ENCODE measurements around the gene MRPL58. TPM values are rescaled to one million over a fixed set of nuclear protein-coding genes. Genes with fewer than 3 reads are reported as not detected.

Gene MRPL58
- total RNA-seq, 1 experiment from 2014 or later: 41.9 TPM

- no peaks in the 10 kb centered on the region for H3K4me1 Mint-ChIP-seq
- TF ChIP-seq ZNF121 (CRISPR knock-in tag; IDR thresholded peaks at IDR 0.05): no peak
- TF ChIP-seq NFE2L1 (CRISPR knock-in tag; IDR thresholded peaks at IDR 0.05): no peak
- no peak for TF ChIP-seq ATF1 (CRISPR knock-in tag; IDR thresholded peaks at IDR 0.05)
- no peak for TF ChIP-seq CBFB (CRISPR knock-in tag; IDR thresholded peaks at IDR 0.05; ENCODE audit: low read depth)
- TF ChIP-seq, protein P1, sequence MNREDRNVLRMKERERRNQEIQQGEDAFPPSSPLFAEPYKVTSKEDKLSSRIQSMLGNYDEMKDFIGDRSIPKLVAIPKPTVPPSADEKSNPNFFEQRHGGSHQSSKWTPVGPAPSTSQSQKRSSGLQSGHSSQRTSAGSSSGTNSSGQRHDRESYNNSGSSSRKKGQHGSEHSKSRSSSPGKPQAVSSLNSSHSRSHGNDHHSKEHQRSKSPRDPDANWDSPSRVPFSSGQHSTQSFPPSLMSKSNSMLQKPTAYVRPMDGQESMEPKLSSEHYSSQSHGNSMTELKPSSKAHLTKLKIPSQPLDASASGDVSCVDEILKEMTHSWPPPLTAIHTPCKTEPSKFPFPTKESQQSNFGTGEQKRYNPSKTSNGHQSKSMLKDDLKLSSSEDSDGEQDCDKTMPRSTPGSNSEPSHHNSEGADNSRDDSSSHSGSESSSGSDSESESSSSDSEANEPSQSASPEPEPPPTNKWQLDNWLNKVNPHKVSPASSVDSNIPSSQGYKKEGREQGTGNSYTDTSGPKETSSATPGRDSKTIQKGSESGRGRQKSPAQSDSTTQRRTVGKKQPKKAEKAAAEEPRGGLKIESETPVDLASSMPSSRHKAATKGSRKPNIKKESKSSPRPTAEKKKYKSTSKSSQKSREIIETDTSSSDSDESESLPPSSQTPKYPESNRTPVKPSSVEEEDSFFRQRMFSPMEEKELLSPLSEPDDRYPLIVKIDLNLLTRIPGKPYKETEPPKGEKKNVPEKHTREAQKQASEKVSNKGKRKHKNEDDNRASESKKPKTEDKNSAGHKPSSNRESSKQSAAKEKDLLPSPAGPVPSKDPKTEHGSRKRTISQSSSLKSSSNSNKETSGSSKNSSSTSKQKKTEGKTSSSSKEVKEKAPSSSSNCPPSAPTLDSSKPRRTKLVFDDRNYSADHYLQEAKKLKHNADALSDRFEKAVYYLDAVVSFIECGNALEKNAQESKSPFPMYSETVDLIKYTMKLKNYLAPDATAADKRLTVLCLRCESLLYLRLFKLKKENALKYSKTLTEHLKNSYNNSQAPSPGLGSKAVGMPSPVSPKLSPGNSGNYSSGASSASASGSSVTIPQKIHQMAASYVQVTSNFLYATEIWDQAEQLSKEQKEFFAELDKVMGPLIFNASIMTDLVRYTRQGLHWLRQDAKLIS (CRISPR knock-in tag; IDR thresholded peaks at IDR 0.05; ENCODE audit: borderline replicate concordance): no peak
- no peak for TF ChIP-seq ZNF263 (CRISPR knock-in tag; IDR thresholded peaks at IDR 0.05; ENCODE audit: low read depth)
- TF ChIP-seq, protein P2, sequence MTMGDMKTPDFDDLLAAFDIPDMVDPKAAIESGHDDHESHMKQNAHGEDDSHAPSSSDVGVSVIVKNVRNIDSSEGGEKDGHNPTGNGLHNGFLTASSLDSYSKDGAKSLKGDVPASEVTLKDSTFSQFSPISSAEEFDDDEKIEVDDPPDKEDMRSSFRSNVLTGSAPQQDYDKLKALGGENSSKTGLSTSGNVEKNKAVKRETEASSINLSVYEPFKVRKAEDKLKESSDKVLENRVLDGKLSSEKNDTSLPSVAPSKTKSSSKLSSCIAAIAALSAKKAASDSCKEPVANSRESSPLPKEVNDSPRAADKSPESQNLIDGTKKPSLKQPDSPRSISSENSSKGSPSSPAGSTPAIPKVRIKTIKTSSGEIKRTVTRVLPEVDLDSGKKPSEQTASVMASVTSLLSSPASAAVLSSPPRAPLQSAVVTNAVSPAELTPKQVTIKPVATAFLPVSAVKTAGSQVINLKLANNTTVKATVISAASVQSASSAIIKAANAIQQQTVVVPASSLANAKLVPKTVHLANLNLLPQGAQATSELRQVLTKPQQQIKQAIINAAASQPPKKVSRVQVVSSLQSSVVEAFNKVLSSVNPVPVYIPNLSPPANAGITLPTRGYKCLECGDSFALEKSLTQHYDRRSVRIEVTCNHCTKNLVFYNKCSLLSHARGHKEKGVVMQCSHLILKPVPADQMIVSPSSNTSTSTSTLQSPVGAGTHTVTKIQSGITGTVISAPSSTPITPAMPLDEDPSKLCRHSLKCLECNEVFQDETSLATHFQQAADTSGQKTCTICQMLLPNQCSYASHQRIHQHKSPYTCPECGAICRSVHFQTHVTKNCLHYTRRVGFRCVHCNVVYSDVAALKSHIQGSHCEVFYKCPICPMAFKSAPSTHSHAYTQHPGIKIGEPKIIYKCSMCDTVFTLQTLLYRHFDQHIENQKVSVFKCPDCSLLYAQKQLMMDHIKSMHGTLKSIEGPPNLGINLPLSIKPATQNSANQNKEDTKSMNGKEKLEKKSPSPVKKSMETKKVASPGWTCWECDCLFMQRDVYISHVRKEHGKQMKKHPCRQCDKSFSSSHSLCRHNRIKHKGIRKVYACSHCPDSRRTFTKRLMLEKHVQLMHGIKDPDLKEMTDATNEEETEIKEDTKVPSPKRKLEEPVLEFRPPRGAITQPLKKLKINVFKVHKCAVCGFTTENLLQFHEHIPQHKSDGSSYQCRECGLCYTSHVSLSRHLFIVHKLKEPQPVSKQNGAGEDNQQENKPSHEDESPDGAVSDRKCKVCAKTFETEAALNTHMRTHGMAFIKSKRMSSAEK (CRISPR knock-in tag; IDR thresholded peaks at IDR 0.05; ENCODE audit: borderline replicate concordance): no peak
- TF ChIP-seq, protein P3, sequence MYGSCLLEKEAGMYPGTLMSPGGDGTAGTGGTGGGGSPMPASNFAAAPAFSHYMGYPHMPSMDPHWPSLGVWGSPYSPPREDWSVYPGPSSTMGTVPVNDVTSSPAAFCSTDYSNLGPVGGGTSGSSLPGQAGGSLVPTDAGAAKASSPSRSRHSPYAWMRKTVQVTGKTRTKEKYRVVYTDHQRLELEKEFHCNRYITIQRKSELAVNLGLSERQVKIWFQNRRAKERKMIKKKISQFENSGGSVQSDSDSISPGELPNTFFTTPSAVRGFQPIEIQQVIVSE (CRISPR knock-in tag; IDR thresholded peaks at IDR 0.05; ENCODE audit: borderline replicate concordance): no peak
- TF ChIP-seq USF2 (CRISPR knock-in tag; IDR thresholded peaks at IDR 0.05): no peak
- TF ChIP-seq NFATC4 (CRISPR knock-in tag; IDR thresholded peaks at IDR 0.05): no peak
- TF ChIP-seq, protein P4, sequence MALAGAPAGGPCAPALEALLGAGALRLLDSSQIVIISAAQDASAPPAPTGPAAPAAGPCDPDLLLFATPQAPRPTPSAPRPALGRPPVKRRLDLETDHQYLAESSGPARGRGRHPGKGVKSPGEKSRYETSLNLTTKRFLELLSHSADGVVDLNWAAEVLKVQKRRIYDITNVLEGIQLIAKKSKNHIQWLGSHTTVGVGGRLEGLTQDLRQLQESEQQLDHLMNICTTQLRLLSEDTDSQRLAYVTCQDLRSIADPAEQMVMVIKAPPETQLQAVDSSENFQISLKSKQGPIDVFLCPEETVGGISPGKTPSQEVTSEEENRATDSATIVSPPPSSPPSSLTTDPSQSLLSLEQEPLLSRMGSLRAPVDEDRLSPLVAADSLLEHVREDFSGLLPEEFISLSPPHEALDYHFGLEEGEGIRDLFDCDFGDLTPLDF (CRISPR knock-in tag; IDR thresholded peaks at IDR 0.05): no peak
- H3K27me3 Mint-ChIP-seq (ENCODE audit: low read depth): no peaks in the 10 kb centered on the region
- CTCF ChIA-PET: interaction anchor here (0.8 to 1.3 kb wide), 2 partner anchors 59 to 62 kb away, joined by 3 to 10 read pairs; no protein-coding TSS in a partner anchor
- ATAC-seq (no peak), DNase-seq (ENCODE audit: low spot score) (no peak)
- H3K36me3 Mint-ChIP-seq: peaks cover 38% of the 10 kb centered on the region
- no peak overlapping the region for H3K27ac Mint-ChIP-seq
- peaks cover 3% of the 10 kb centered on the region for H3K9me3 Mint-ChIP-seq
- H3K4me3 Mint-ChIP-seq: no peak overlapping the region
- POLR2A ChIA-PET: no interaction called here
These were observed 7.2 kb downstream of the MRPL58 start for GRCh38 chr17:75019710-75020109.

DNA sequence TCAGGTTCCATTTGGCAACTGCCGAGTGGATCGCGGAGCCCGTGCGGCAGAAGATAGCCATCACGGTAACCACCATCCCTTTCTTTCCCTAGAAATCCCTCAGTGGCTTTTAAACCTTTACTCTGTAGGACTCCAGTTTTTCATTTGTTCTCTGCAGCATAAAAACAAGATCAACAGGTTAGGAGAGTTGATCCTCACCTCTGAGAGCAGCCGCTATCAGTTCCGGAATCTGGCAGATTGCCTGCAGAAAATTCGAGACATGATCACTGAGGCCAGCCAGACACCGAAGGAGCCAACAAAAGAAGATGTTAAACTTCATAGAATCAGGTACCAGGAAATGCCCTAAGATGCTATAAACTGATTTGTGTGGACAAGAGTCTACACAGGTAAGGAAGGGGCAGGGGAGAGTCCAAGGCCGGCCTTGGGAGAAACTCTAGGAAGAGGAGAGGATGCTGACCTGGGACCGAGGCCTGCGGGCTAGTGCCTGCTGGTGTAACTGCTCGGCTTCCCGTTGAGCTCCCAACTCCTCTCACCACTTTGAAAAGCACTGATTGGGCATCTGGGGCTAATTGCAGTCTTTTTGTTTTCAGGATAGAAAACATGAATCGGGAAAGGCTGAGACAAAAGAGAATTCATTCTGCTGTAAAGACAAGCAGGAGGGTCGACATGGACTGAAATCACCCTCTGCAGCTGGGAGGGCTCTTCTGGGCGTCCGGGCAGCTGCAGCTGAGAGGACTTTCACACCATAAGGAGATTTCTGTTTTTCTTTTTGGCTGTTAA, 8.1 kb downstream of the MRPL58 start:
- H3K27me3 Mint-ChIP-seq (ENCODE audit: low read depth): no peaks in the 10 kb centered on the region
- H3K9me3 Mint-ChIP-seq: peaks cover 11% of the 10 kb centered on the region
- ATAC-seq: no peak
- H3K4me1 Mint-ChIP-seq: no peaks in the 10 kb centered on the region
- no peak overlapping the region for H3K4me3 Mint-ChIP-seq
- no peak for DNase-seq (ENCODE audit: low spot score)
- POLR2A ChIA-PET: no interaction called here
- CTCF ChIA-PET: no interaction called here
- peaks cover 46% of the 10 kb centered on the region for H3K36me3 Mint-ChIP-seq
- peak overlapping the region; percentile 49; the same call in 1 of the 2 replicates for H3K27ac Mint-ChIP-seq
- TF ChIP-seq JAZF1 (CRISPR knock-in tag; IDR thresholded peaks at IDR 0.05) (no peak), MXD4 (CRISPR knock-in tag; IDR thresholded peaks at IDR 0.05; ENCODE audit: borderline replicate concordance) (no peak), ESRRA (CRISPR knock-in tag; IDR thresholded peaks at IDR 0.05; ENCODE audit: borderline replicate concordance) (no peak), IRF2 (CRISPR knock-in tag; IDR thresholded peaks at IDR 0.05; ENCODE audit: borderline replicate concordance, low read depth) (no peak), ZNF416 (CRISPR knock-in tag; IDR thresholded peaks at IDR 0.05) (no peak), SP1 (CRISPR knock-in tag; conservative IDR thresholded peaks at IDR 0.05) (no peak), JUN (CRISPR knock-in tag; IDR thresholded peaks at IDR 0.05) (no peak), TEAD1 (CRISPR knock-in tag; IDR thresholded peaks at IDR 0.05) (no peak), NR3C1 (CRISPR knock-in tag; conservative IDR thresholded peaks at IDR 0.05; ENCODE audit: low read depth) (no peak)
- TF ChIP-seq, protein P5, sequence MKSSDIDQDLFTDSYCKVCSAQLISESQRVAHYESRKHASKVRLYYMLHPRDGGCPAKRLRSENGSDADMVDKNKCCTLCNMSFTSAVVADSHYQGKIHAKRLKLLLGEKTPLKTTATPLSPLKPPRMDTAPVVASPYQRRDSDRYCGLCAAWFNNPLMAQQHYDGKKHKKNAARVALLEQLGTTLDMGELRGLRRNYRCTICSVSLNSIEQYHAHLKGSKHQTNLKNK (CRISPR knock-in tag; IDR thresholded peaks at IDR 0.05): no peak

Data from WTC11 (cell line).